Measurements from ENCODE around the gene FOXO6. TPM values are rescaled to one million over a fixed set of nuclear protein-coding genes. Genes with fewer than 3 reads are reported as not detected.

Gene FOXO6
- total RNA-seq, 1 donor from 2014 or later = 0.55 TPM

DNA sequence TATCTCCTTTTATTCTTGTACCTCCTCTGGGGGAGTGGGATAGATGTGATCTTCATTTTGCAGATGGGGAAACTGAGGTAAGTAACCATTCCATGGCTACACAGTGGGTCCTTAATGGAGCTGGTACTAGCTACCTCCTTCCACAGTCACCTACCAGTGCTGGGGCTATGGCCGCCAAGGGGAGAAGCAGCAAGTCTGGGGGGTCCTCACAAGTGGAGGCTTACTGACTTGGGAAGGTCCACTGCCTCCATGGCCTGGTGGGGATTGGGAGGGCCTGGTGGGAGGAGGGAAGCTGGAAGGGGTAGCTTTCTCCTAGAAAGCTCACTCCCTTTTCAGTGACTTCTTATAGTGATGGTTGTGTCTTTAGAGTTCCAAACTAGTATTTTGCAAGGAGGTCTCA is 5.9 kb upstream of the FOXO6 start:
- CTCF ChIA-PET = no interaction called here
- Mint-ChIP-seq H3K27me3 (peaks cover 9% of the 10 kb centered on the region), H3K36me3 (ENCODE audit: low read depth) (no peaks in the 10 kb centered on the region), H3K4me3 (no peak overlapping the region), H3K9me3 (no peaks in the 10 kb centered on the region), H3K4me1 (peaks cover under 1% of the 10 kb centered on the region), H3K27ac (no peak overlapping the region)
- ATAC-seq (ENCODE audit: low read depth) (no peak), DNase-seq (no peak)
- intact Hi-C loops (cut with micrococcal nuclease) = no loop called here
- TF ChIP-seq, protein P1, sequence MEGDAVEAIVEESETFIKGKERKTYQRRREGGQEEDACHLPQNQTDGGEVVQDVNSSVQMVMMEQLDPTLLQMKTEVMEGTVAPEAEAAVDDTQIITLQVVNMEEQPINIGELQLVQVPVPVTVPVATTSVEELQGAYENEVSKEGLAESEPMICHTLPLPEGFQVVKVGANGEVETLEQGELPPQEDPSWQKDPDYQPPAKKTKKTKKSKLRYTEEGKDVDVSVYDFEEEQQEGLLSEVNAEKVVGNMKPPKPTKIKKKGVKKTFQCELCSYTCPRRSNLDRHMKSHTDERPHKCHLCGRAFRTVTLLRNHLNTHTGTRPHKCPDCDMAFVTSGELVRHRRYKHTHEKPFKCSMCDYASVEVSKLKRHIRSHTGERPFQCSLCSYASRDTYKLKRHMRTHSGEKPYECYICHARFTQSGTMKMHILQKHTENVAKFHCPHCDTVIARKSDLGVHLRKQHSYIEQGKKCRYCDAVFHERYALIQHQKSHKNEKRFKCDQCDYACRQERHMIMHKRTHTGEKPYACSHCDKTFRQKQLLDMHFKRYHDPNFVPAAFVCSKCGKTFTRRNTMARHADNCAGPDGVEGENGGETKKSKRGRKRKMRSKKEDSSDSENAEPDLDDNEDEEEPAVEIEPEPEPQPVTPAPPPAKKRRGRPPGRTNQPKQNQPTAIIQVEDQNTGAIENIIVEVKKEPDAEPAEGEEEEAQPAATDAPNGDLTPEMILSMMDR (IDR thresholded peaks at IDR 0.05) = no peak
- POLR2A ChIA-PET = no interaction called here

DNA sequence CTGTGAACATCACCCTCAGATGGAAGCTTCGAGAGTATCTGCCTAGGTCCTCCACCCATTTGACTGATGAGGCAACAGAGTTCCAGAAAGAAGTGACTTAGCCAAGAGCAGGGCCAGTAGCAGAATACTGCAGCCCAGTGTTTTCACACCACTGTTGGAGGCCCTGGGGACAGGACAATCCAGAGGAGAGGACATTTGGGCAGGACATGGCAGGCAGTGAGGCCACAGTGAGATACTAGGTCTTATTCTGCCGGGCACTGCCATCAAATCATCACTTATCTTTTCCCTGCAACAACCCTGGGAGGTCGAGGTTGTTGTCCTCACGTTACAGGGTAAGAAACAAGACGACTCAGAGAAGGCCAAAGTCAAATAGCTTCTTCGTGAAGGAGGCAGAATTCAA is 5.5 kb upstream of the FOXO6 start:
- ChIA-PET CTCF (no interaction called here), POLR2A (no interaction called here)
- intact Hi-C loops (cut with micrococcal nuclease) = no loop called here
- TF ChIP-seq, protein P1 (IDR thresholded peaks at IDR 0.05) = no peak
- Mint-ChIP-seq H3K9me3 (no peaks in the 10 kb centered on the region), H3K4me1 (peaks cover 5% of the 10 kb centered on the region), H3K4me3 (no peak overlapping the region), H3K27me3 (peaks cover 9% of the 10 kb centered on the region), H3K27ac (no peak overlapping the region), H3K36me3 (ENCODE audit: low read depth) (no peaks in the 10 kb centered on the region)
- DNase-seq (no peak), ATAC-seq (ENCODE audit: low read depth) (no peak)

DNA sequence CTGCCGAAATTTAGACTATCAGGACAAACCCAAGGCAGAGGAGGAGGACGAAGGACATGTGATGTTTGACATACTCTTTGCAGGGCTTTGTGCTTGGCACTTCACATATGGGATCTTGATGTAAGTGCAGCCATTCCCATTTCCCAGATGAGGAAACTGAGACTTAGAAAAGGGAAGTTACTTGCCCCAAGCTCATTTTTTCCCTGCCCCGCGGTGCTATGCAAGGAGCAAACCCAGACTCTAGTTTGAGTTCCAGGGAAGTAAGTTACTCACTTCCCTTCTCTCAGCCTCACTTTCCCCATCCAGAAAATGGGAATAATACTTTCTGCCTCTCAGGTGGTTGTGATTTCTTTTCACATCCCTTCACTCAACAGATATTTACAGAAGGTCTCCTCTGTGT is 4.5 kb upstream of the FOXO6 start:
- TF ChIP-seq, protein P1 (IDR thresholded peaks at IDR 0.05) = no peak
- no peak for ATAC-seq (ENCODE audit: low read depth)
- Mint-ChIP-seq H3K4me3 (no peak overlapping the region), H3K27ac (no peak overlapping the region), H3K4me1 (peaks cover 6% of the 10 kb centered on the region), H3K27me3 (peaks cover 9% of the 10 kb centered on the region), H3K9me3 (no peaks in the 10 kb centered on the region), H3K36me3 (ENCODE audit: low read depth) (no peaks in the 10 kb centered on the region)
- ChIA-PET POLR2A (no interaction called here), CTCF (no interaction called here)
- DNase-seq = no peak
- intact Hi-C loops (cut with micrococcal nuclease) = no loop called here

DNA sequence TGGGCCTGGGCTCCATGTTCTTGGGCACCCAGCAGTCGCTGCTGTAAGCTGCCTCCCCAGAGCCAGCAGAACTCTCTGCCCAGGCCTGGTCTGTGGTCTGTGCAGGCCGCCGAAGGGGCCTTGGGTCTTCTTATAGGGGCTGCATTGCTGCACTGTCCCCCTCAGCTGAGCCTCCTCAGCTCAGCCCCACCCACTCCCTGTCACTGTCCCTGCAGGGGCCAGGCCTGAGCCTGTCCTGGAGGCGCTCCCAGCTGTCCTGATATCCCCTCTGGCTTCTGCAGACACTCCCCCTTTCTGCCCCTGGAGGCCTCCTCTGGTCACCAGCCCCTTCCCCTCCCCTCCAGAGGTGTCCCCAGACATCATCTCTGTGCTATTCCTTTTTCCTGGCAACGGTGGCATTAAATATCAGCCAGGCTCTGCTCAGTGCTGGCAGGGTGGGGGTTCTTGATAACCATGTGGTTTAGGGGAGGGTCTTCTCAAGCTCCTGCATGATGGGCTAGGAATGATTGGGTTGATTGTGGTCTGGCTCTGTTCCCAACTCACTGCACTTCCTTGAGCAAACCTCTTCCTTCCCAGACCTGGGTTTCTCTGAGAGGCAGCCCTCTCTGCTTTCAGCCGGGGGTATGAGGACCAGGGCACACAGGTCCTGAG is 3.7 kb upstream of the FOXO6 start:
- no peak for ATAC-seq (ENCODE audit: low read depth)
- H3K36me3 Mint-ChIP-seq (ENCODE audit: low read depth) = no peaks in the 10 kb centered on the region
- H3K27ac Mint-ChIP-seq = no peak overlapping the region
- H3K4me1 Mint-ChIP-seq = peaks cover 10% of the 10 kb centered on the region
- TF ChIP-seq, protein P1 (IDR thresholded peaks at IDR 0.05) = no peak
- intact Hi-C loops (cut with micrococcal nuclease) = no loop called here
- peaks cover 11% of the 10 kb centered on the region for H3K27me3 Mint-ChIP-seq
- no peak for DNase-seq
- ChIA-PET CTCF (no interaction called here), POLR2A (no interaction called here)
- H3K4me3 Mint-ChIP-seq = no peak overlapping the region
- H3K9me3 Mint-ChIP-seq = no peaks in the 10 kb centered on the region

DNA sequence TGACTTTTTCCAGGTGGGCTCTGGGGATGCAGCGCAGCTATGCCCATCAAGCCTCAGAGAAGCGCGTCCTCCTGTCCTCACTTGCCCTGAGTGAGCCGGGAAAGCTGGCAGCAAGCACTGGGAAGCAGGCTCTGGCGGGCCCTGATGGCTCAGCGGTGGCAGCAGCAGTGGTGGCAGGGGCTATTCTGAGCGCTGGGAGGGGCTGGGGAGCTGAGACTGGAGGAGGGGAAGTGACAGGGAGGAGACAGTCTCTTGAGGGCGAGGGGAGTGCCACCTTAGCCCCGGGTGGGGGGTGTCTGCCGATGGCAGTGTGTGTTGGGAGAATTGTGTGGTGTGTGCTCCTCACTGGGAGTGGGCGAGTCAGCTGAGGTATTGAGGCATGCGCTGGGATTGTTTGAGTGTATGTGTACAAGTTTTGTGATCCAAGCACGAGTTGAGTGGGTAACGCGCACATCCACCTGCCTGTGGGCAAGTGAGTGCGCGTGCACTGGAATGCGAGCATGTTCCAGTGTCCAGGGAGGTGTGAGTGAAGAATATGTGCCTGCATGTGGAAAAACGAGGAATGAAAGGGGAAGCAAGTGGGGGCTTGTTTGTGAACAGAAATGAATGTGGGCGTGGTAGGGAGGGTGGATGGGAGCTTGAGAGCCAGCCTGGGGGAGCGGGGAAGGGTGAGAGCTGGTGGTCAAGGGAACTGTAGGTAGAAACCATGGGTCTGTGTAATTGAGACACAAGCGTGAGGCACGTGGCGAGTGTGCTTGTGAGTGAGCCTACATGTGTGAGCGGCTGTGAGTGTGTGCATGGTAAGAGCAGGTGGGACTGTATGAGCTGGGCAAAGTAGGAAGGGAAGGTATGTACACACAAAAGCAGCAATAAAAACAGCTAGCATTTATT is 2.9 kb upstream of the FOXO6 start:
- intact Hi-C loops (cut with micrococcal nuclease) = no loop called here
- H3K4me3 Mint-ChIP-seq = no peak overlapping the region
- DNase-seq (no peak), ATAC-seq (ENCODE audit: low read depth) (no peak)
- H3K27ac Mint-ChIP-seq = no peak overlapping the region
- H3K4me1 Mint-ChIP-seq = peaks cover 16% of the 10 kb centered on the region
- H3K27me3 Mint-ChIP-seq = peaks cover 18% of the 10 kb centered on the region
- ChIA-PET POLR2A (no interaction called here), CTCF (no interaction called here)
- no peaks in the 10 kb centered on the region for H3K36me3 Mint-ChIP-seq (ENCODE audit: low read depth)
- TF ChIP-seq, protein P1 (IDR thresholded peaks at IDR 0.05) = no peak
- no peaks in the 10 kb centered on the region for H3K9me3 Mint-ChIP-seq

Data from activated B cell treated with CpG ODN at 0.5 μM for 24 hours (primary cell).